Activated gamma-delta T cell treated with anti-CD3 and anti-CD28 coated beads, Interleukin-2, amount 50 U/mL, for 16 hours (primary cell): ENCODE data around the gene SHISA6.

Experiments used
- DNase-seq: peaks from one replicate; pipeline ENCODE4 v3.0.0-alpha.2; 2020; ENCODE audit warnings: low read depth

The SHISA6 gene

GRCh38 chr17:11539637-11540036 lies 298.6 kb downstream of the SHISA6 start:
- DNase-seq: no peak

- no peak for DNase-seq
Measured at GRCh38 chr17:11545002-11545401, 304.0 kb downstream of the SHISA6 start.

- DNase-seq: no peak
Measured at GRCh38 chr17:11545696-11546095, 304.7 kb downstream of the SHISA6 start.

GRCh38 chr17:11547853-11548252 lies 306.8 kb downstream of the SHISA6 start:
- DNase-seq: no peak

GRCh38 chr17:11548398-11548797 lies 307.4 kb downstream of the SHISA6 start:
- DNase-seq: no peak

GRCh38 chr17:11550431-11550830 lies 309.4 kb downstream of the SHISA6 start:
- DNase-seq: no peak

- DNase-seq: no peak
Measured at GRCh38 chr17:11551442-11551841, 310.4 kb downstream of the SHISA6 start.

- no peak for DNase-seq
Measured at GRCh38 chr17:11553135-11553534, 312.1 kb downstream of the SHISA6 start.

GRCh38 chr17:11554042-11554441 lies 313.0 kb downstream of the SHISA6 start:
- DNase-seq: no peak

GRCh38 chr17:11554542-11554941 lies 313.5 kb downstream of the SHISA6 start:
- DNase-seq: no peak

GRCh38 chr17:11555530-11555929 lies 314.5 kb downstream of the SHISA6 start:
- DNase-seq: no peak

GRCh38 chr17:11557727-11558452 lies 316.9 kb downstream of the SHISA6 start:
- no peak for DNase-seq

- no peak for DNase-seq
Measured at GRCh38 chr17:11558681-11559234, 317.7 kb downstream of the SHISA6 start.

GRCh38 chr17:11559601-11560000 lies 318.6 kb downstream of the SHISA6 start:
- DNase-seq: no peak

- no peak for DNase-seq
Measured at GRCh38 chr17:11561281-11561680, 320.3 kb downstream of the SHISA6 start.

GRCh38 chr17:11561702-11562101 lies 320.7 kb downstream of the SHISA6 start:
- no peak for DNase-seq

GRCh38 chr17:11564589-11565380 lies 323.8 kb downstream of the SHISA6 start:
- no peak for DNase-seq

GRCh38 chr17:11565591-11565990 lies 324.6 kb downstream of the SHISA6 start:
- DNase-seq: no peak

GRCh38 chr17:11578998-11579397 lies 338.0 kb downstream of the SHISA6 start:
- no peak for DNase-seq

GRCh38 chr17:11580677-11581076 lies 339.7 kb downstream of the SHISA6 start:
- no peak for DNase-seq

GRCh38 chr17:11582217-11582616 lies 341.2 kb downstream of the SHISA6 start:
- no peak for DNase-seq

- DNase-seq: no peak
Measured at GRCh38 chr17:11583306-11583992, 342.4 kb downstream of the SHISA6 start.

- no peak for DNase-seq
Measured at GRCh38 chr17:11589716-11590115, 348.7 kb downstream of the SHISA6 start.
